NT2/D1 (cell line): ENCODE measurements around the gene FMO1.

Experiments used
- SUZ12 ChIP-seq: IDR thresholded peaks from 2 replicates; pipeline ENCODE4 v1.6.1; 2011; ENCODE audit not compliant: insufficient read length, insufficient read depth; ENCODE audit errors: extremely low read depth
- YY1 ChIP-seq: IDR thresholded peaks from 2 replicates; pipeline ENCODE4 v1.6.1; 2011; ENCODE audit not compliant: insufficient read length, insufficient read depth

GRCh38 chr1:171248302-171248701 lies at the start of gene FMO1:
- TF ChIP-seq SUZ12 (no peak), YY1 (no peak)
